ENCODE data around the gene C8A. TPM values are rescaled to one million over a fixed set of nuclear protein-coding genes. Genes with fewer than 3 reads are reported as not detected.

C8A gene
- total RNA-seq, 1 donor from 2014 or later, result not detected

- Mint-ChIP-seq H3K27me3 (ENCODE audit: low read depth) (no peaks in the 10 kb centered on the region), H3K4me3 (no peak overlapping the region), H3K9me3 (peaks cover 3% of the 10 kb centered on the region), H3K4me1 (no peaks in the 10 kb centered on the region), H3K36me3 (ENCODE audit: low read depth) (no peaks in the 10 kb centered on the region), H3K27ac (ENCODE audit: unreplicated experiment) (no peak overlapping the region)
- DNase-seq (ENCODE audit: low read depth, low spot score), result no peak
- TF ChIP-seq CTCF (conservative IDR thresholded peaks at IDR 0.05), result no peak
Measured at GRCh38 chr1:56881417-56881816, 26.8 kb downstream of the C8A start.

- DNase-seq (ENCODE audit: low read depth, low spot score), result no peak
- TF ChIP-seq CTCF (conservative IDR thresholded peaks at IDR 0.05), result no peak
- Mint-ChIP-seq H3K4me1 (no peaks in the 10 kb centered on the region), H3K36me3 (ENCODE audit: low read depth) (no peaks in the 10 kb centered on the region), H3K9me3 (no peaks in the 10 kb centered on the region), H3K27me3 (ENCODE audit: low read depth) (no peaks in the 10 kb centered on the region), H3K4me3 (no peak overlapping the region), H3K27ac (ENCODE audit: unreplicated experiment) (no peak overlapping the region)
Measured at GRCh38 chr1:56890229-56890628, 35.6 kb downstream of the C8A start.

- H3K27ac Mint-ChIP-seq (ENCODE audit: unreplicated experiment), result no peak overlapping the region
- peaks cover 2% of the 10 kb centered on the region for H3K4me1 Mint-ChIP-seq
- H3K9me3 Mint-ChIP-seq, result no peaks in the 10 kb centered on the region
- DNase-seq (ENCODE audit: low read depth, low spot score), result no peak
- H3K27me3 Mint-ChIP-seq (ENCODE audit: low read depth), result no peaks in the 10 kb centered on the region
- no peak overlapping the region for H3K4me3 Mint-ChIP-seq
- TF ChIP-seq CTCF (conservative IDR thresholded peaks at IDR 0.05), result no peak
- H3K36me3 Mint-ChIP-seq (ENCODE audit: low read depth), result no peaks in the 10 kb centered on the region
Measured at GRCh38 chr1:56894014-56894413, 39.4 kb downstream of the C8A start.

GRCh38 chr1:56897150-56898004 is 42.8 kb downstream of the C8A start:
- Mint-ChIP-seq H3K9me3 (peaks cover 4% of the 10 kb centered on the region), H3K36me3 (ENCODE audit: low read depth) (no peaks in the 10 kb centered on the region), H3K4me1 (peaks cover 14% of the 10 kb centered on the region), H3K27ac (ENCODE audit: unreplicated experiment) (no peak overlapping the region), H3K4me3 (no peak overlapping the region), H3K27me3 (ENCODE audit: low read depth) (no peaks in the 10 kb centered on the region)
- TF ChIP-seq CTCF (conservative IDR thresholded peaks at IDR 0.05), result no peak
- no peak for DNase-seq (ENCODE audit: low read depth, low spot score)

- H3K36me3 Mint-ChIP-seq (ENCODE audit: low read depth), result no peaks in the 10 kb centered on the region
- no peak for TF ChIP-seq CTCF (conservative IDR thresholded peaks at IDR 0.05)
- peaks cover 4% of the 10 kb centered on the region for H3K9me3 Mint-ChIP-seq
- no peak overlapping the region for H3K27ac Mint-ChIP-seq (ENCODE audit: unreplicated experiment)
- H3K4me3 Mint-ChIP-seq, result no peak overlapping the region
- DNase-seq (ENCODE audit: low read depth, low spot score), result no peak
- peaks cover 14% of the 10 kb centered on the region for H3K4me1 Mint-ChIP-seq
- H3K27me3 Mint-ChIP-seq (ENCODE audit: low read depth), result no peaks in the 10 kb centered on the region
Measured at GRCh38 chr1:56898005-56898373, 43.4 kb downstream of the C8A start.

Measured in neural crest cell (in vitro differentiated cells).